Lower lobe of right lung (tissue), 2 donors: Measurements from ENCODE around the gene FHDC1. TPM values are rescaled to one million over a fixed set of nuclear protein-coding genes. Genes with fewer than 3 reads are reported as not detected.

Experiments
- ATAC-seq, 2 donors: fragments of 200-7000 bp; cut with Tn5 transposase; one replicate each; pipeline ENCODE4 v1.9.1; 2020 to 2022; ENCODE audit warnings: mild to moderate bottlenecking in 2 of 2, moderate library complexity in 2 of 2
- DNase-seq: peaks from one replicate; pipeline ENCODE4 v3.0.0-alpha.2; 2020
- H3K27ac ChIP-seq: fragments of 200-600 bp; one replicate; pipeline ENCODE4 v1.8.0; 2022
- H3K27me3 ChIP-seq: fragments of 200-600 bp; one replicate; pipeline ENCODE4 v1.8.0; 2022; ENCODE audit warnings: low read depth
- H3K36me3 ChIP-seq: fragments of 200-600 bp; one replicate; pipeline ENCODE4 v1.8.0; 2022; ENCODE audit warnings: mild to moderate bottlenecking
- H3K4me1 ChIP-seq: fragments of 200-600 bp; one replicate; pipeline ENCODE4 v1.8.0; 2022
- H3K4me3 ChIP-seq: fragments of 200-600 bp; one replicate; pipeline ENCODE4 v1.8.0; 2022; ENCODE audit warnings: mild to moderate bottlenecking
- H3K9me3 ChIP-seq: fragments of 200-600 bp; one replicate; pipeline ENCODE4 v1.8.0; 2022
- intact Hi-C: fragments of 100-400 bp; cut with DNase I; formaldehyde crosslinking; loops from one replicate; pipeline ENCODE4 v1.11.0; 2022
- total RNA-seq: library from RNA; stranded (reverse); fragmentation: NEBNext Ultra II Directional; extraction: Animal tissue kit (Norgen Biotek cat#: 25700); gene quantifications from one replicate; pipeline ENCODE4 v1.2.1, GENCODE V29; 2021
- TF ChIP-seq, protein P1 (sequence below): fragments of 200-600 bp; IDR thresholded peaks from one replicate; pipeline ENCODE4 v1.8.0; 2022; ENCODE audit warnings: antibody characterized with exemption, mild to moderate bottlenecking
- donor health status: DM: no; HTN: yes; CAD: no; lungs with severe emphysema.

The FHDC1 gene
- total RNA-seq, 1 donor from 2014 or later = 21.9 TPM

DNA sequence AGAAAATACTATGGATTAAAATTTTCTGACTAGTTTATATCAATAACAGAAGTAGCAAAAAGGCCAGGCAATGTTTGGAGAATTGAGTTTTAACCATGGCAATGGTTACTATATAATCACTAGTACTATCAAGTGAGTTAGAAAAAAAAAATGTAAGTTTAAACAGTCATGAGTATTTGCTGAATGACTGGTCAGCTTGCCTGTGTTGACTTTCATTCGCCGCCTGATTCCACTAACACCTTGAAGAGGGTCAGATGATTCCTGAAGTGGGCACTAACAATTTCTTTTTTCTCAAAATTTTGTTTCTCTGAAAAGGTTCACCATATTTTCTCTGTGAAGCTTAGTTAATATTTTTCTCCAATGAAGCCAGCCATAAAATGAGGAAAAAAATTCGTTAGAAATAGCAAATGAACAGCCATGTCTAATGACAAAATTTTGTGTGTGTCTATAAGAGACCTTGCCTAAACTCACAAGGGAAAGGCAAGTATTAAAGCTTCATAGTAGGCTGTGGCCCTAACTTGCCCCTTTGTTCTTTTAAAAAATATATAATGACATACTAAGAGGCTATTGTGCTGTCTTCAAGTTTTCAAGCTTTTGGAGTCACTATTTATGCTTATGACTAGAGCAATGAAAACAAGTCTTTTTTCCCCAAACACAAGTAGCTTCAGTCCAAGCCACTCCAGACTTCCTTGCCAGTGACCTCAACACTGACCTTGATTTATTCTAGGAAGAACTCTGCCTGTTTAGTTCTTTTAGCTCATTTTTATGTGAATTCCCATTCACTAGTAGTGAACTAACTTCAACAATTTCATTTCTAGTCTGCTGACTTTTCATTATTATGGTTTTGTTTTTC, 18.4 kb upstream of the FHDC1 start:
- Histone ChIP-seq H3K36me3 (no peaks in the 10 kb centered on the region), H3K4me1 (no peaks in the 10 kb centered on the region), H3K4me3 (no peak overlapping the region), H3K9me3 (peaks cover 3% of the 10 kb centered on the region), H3K27me3 (no peaks in the 10 kb centered on the region), H3K27ac (peak overlapping the region; percentile 46)
- ATAC-seq (peak; percentile 79 to 97), DNase-seq (no peak)
- intact Hi-C loops = no loop called here
- TF ChIP-seq, protein P1, sequence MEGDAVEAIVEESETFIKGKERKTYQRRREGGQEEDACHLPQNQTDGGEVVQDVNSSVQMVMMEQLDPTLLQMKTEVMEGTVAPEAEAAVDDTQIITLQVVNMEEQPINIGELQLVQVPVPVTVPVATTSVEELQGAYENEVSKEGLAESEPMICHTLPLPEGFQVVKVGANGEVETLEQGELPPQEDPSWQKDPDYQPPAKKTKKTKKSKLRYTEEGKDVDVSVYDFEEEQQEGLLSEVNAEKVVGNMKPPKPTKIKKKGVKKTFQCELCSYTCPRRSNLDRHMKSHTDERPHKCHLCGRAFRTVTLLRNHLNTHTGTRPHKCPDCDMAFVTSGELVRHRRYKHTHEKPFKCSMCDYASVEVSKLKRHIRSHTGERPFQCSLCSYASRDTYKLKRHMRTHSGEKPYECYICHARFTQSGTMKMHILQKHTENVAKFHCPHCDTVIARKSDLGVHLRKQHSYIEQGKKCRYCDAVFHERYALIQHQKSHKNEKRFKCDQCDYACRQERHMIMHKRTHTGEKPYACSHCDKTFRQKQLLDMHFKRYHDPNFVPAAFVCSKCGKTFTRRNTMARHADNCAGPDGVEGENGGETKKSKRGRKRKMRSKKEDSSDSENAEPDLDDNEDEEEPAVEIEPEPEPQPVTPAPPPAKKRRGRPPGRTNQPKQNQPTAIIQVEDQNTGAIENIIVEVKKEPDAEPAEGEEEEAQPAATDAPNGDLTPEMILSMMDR = no peak

- intact Hi-C loops = no loop called here
- peak in 1 of 2 donors; percentile 52 for ATAC-seq
- H3K4me3 ChIP-seq = no peak overlapping the region
- H3K4me1 ChIP-seq = no peaks in the 10 kb centered on the region
- peak; percentile 53 for DNase-seq
- TF ChIP-seq, protein P1 = no peak
- H3K9me3 ChIP-seq = peaks cover 3% of the 10 kb centered on the region
- no peaks in the 10 kb centered on the region for H3K27me3 ChIP-seq
- no peaks in the 10 kb centered on the region for H3K36me3 ChIP-seq
- no peak overlapping the region for H3K27ac ChIP-seq
These were observed 16.3 kb upstream of the FHDC1 start for GRCh38 chr4:152919826-152920225.

- TF ChIP-seq, protein P1 = no peak
- intact Hi-C loops = no loop called here
- H3K27ac ChIP-seq = no peak overlapping the region
- H3K9me3 ChIP-seq = peaks cover 3% of the 10 kb centered on the region
- H3K36me3 ChIP-seq = no peaks in the 10 kb centered on the region
- DNase-seq = no peak
- no peak overlapping the region for H3K4me3 ChIP-seq
- no peaks in the 10 kb centered on the region for H3K4me1 ChIP-seq
- ATAC-seq = no peak
- no peaks in the 10 kb centered on the region for H3K27me3 ChIP-seq
These were observed 15.4 kb upstream of the FHDC1 start for GRCh38 chr4:152920768-152921167.

DNA sequence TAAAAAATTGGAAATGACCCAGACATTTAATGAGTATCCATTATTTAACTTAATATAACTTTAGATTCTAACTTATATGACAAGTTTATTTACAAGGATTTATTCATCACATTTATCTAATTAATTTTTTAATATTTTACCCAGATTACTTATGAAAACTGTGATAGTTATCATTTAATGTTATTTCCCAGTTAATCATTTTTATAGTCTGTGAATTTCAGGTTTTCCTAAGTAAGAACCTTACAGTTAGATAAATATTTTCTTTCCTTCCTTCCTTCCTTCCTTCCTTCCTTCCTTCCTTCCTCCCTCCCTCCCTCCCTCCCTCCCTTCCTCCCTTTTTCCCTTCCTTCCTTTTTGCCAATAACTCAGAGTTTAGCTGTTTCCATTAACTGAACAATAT, 14.8 kb upstream of the FHDC1 start:
- intact Hi-C loops = no loop called here
- Histone ChIP-seq H3K36me3 (no peaks in the 10 kb centered on the region), H3K27me3 (no peaks in the 10 kb centered on the region), H3K4me1 (no peaks in the 10 kb centered on the region), H3K27ac (no peak overlapping the region), H3K9me3 (peaks cover 3% of the 10 kb centered on the region), H3K4me3 (no peak overlapping the region)
- TF ChIP-seq, protein P1 = no peak
- no peak for ATAC-seq
- DNase-seq = no peak

DNA sequence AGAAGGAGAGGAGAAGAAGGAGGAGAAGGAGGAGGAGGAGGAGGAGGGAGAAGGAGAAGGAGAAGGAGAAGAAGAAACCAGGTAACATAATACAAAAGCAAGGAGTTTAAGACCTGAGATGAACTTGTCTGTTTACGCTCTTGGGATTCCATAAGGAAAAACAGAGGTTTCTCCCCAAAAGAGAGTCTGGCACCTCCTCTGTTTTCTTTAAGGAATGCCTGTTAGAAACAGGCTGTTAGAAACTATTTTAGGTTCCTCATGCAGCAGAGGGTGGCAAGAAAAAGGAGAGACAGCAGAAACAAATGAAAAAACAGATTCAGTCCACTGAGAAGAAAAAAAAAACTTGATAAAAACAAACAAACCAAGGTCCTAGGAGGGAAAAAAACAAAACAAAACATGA, 10.3 kb upstream of the FHDC1 start:
- Histone ChIP-seq H3K27me3 (no peaks in the 10 kb centered on the region), H3K4me1 (no peaks in the 10 kb centered on the region), H3K4me3 (no peak overlapping the region), H3K36me3 (no peaks in the 10 kb centered on the region), H3K27ac (no peak overlapping the region), H3K9me3 (no peaks in the 10 kb centered on the region)
- TF ChIP-seq, protein P1 = no peak
- ATAC-seq (no peak), DNase-seq (no peak)
- intact Hi-C loops = no loop called here
